GM12892 (cell line): ENCODE measurements around the gene SLC10A3.

Source experiments
- POLR2A ChIP-seq: IDR thresholded peaks from 2 replicates; pipeline ENCODE4 v1.6.1; 2011; ENCODE audit warnings: low read depth, low read length, control low read depth
- POLR2AphosphoS5 ChIP-seq: IDR thresholded peaks from 2 replicates; pipeline ENCODE4 v1.6.1; 2011; ENCODE audit warnings: low read depth, low read length, control low read depth
- TAF1 ChIP-seq: IDR thresholded peaks from 2 replicates; pipeline ENCODE4 v1.6.1; 2011; ENCODE audit warnings: low read depth, mild to moderate bottlenecking, control low read depth, low read length, borderline replicate concordance

GRCh38 chrX:154490021-154490413 is 412 bp downstream of the SLC10A3 start:
- TF ChIP-seq POLR2A: no peak
- no peak for TF ChIP-seq POLR2AphosphoS5
- TF ChIP-seq TAF1: no peak
